B cell (primary cell): ENCODE measurements around the gene PGLYRP1. TPM values are rescaled to one million over a fixed set of nuclear protein-coding genes. Genes with fewer than 3 reads are reported as not detected.

ENCODE experiments used
- ATAC-seq: fragments of 200-7000 bp; cut with Tn5 transposase; one replicate; pipeline ENCODE4 v1.10.0; 2021; ENCODE audit warnings: low read depth, mild to moderate bottlenecking, moderate number of reproducible peaks, moderate library complexity
- CTCF ChIA-PET: fragments of 350-600 bp; sonication (Branson Sonifier 250); formaldehyde crosslinking; loops from one replicate; lab custom pipeline; 2021; ENCODE audit warnings: antibody characterized with exemption, inconsistent platforms; lab: Charles Lee
- POLR2A ChIA-PET: fragments of 350-600 bp; sonication (Branson Sonifier 250); formaldehyde crosslinking; loops from one replicate; lab custom pipeline; 2021; ENCODE audit warnings: antibody characterized with exemption; lab: Charles Lee
- DNase-seq: peaks from one replicate; pipeline ENCODE4 v3.0.0; 2013
- H2AFZ ChIP-seq: 2 replicates; pipeline ENCODE4 v1.6.1; 2012; ENCODE audit warnings: mild to moderate bottlenecking, low read depth, low read length; ENCODE audit not compliant: insufficient read depth, poor library complexity, severe bottlenecking
- H3K27ac ChIP-seq, 2 donors: 1 replicate in 1 of 2; 2 replicates in 1 of 2; pipeline ENCODE4 v1.5.1; 2012 to 2013; ENCODE audit warnings: low read length in 2 of 2, mild to moderate bottlenecking in 2 of 2, moderate library complexity in 1 of 2
- H3K27me3 ChIP-seq, 4 experiments: fragments of 200-600 bp in 1 of 4; sonication (generic) in 1 of 4; replicated peaks in 1 of 4; 1 replicate in 2 of 4; 2 replicates in 2 of 4; pipeline versions ENCODE4 v1.6.1 to v1.7.0; 2013 to 2016; ENCODE audit warnings: low read length in 3 of 4, mild to moderate bottlenecking in 2 of 4, mixed read lengths in 1 of 4, moderate library complexity in 1 of 4; ENCODE audit not compliant: insufficient read depth in 4 of 4, control insufficient read depth in 3 of 4; ENCODE audit errors: control extremely low read depth in 1 of 4
- H3K36me3 ChIP-seq, 2 experiments: replicated peaks in 1 of 2; 1 replicate in 1 of 2; 2 replicates in 1 of 2; pipeline versions ENCODE4 v1.6.1 to v1.7.1; 2013; ENCODE audit warnings: low read length in 1 of 2; ENCODE audit not compliant: insufficient read depth in 2 of 2, control insufficient read depth in 1 of 2; ENCODE audit errors: control extremely low read depth in 1 of 2, extremely low read depth in 1 of 2
- H3K4me1 ChIP-seq, 2 donors: fragments of 200-600 bp in 1 of 2; sonication (generic) in 1 of 2; 1 replicate in 1 of 2; 2 replicates in 1 of 2; pipeline versions ENCODE4 v1.5.1 to v1.6.1; 2013 to 2017; ENCODE audit warnings: low read length in 2 of 2; ENCODE audit not compliant: control insufficient read depth in 2 of 2, insufficient read depth in 2 of 2
- H3K4me2 ChIP-seq: replicated peaks from 2 replicates; pipeline ENCODE3; 2012; ENCODE audit warnings: mild to moderate bottlenecking, low read depth, low read length; ENCODE audit not compliant: poor library complexity, severe bottlenecking
- H3K4me3 ChIP-seq, 5 experiments: fragments of 200-600 bp in 1 of 5; sonication (generic) in 1 of 5; 1 replicate in 3 of 5; 2 replicates in 2 of 5; pipeline versions ENCODE4 v1.5.1 to v1.7.0; 2011 to 2016; ENCODE audit warnings: low read length in 4 of 5, mild to moderate bottlenecking in 4 of 5, low read depth in 2 of 5, control low read depth in 1 of 5, moderate library complexity in 1 of 5; ENCODE audit not compliant: insufficient read depth in 1 of 5; ENCODE audit errors: control extremely low read depth in 1 of 5, extremely low read depth in 1 of 5
- H3K79me2 ChIP-seq: fragments of 200-600 bp; sonication (generic); one replicate; pipeline ENCODE4 v1.6.0; 2016; ENCODE audit warnings: low read length; ENCODE audit not compliant: control insufficient read depth, insufficient read depth
- H3K9ac ChIP-seq: fragments of 200-600 bp; sonication (generic); 2 replicates; pipeline ENCODE4 v1.6.1; 2017; ENCODE audit warnings: mild to moderate bottlenecking, low read length, moderate library complexity
- H3K9me3 ChIP-seq, 3 donors: one replicate each; pipeline versions ENCODE4 v1.6.1 to v1.7.1; 2013; ENCODE audit warnings: low read length in 2 of 3; ENCODE audit not compliant: control insufficient read depth in 2 of 3, insufficient read depth in 1 of 3; ENCODE audit errors: control extremely low read depth in 1 of 3
- H4K20me1 ChIP-seq: 2 replicates; pipeline ENCODE4 v1.6.0; 2012; ENCODE audit warnings: mild to moderate bottlenecking, low read length; ENCODE audit not compliant: insufficient read depth, control insufficient read depth, poor library complexity, severe bottlenecking
- H3K27ac Mint-ChIP-seq: one replicate; pipeline ENCODE4 v1.8.0; 2021; ENCODE audit warnings: mixed read lengths
- H3K27me3 Mint-ChIP-seq: one replicate; pipeline ENCODE4 v1.8.0; 2021; ENCODE audit warnings: mixed read lengths
- H3K4me1 Mint-ChIP-seq: one replicate; pipeline ENCODE4 v1.8.0; 2021; ENCODE audit warnings: mixed read lengths
- H3K4me3 Mint-ChIP-seq: one replicate; pipeline ENCODE4 v1.8.0; 2021; ENCODE audit warnings: mixed read lengths
- H3K9me3 Mint-ChIP-seq: one replicate; pipeline ENCODE4 v1.8.0; 2022; ENCODE audit warnings: mixed read lengths; ENCODE audit not compliant: insufficient read depth
- EZH2 ChIP-seq: IDR thresholded peaks from 2 replicates; pipeline ENCODE4 v1.6.1; 2012; ENCODE audit warnings: borderline replicate concordance, low read depth, mild to moderate bottlenecking, moderate library complexity, low read length; ENCODE audit not compliant: insufficient read depth, poor library complexity, severe bottlenecking
- WGBS: methylation state at CpG from one replicate; pipeline ENCODE4 v1.1.5; 2013; ENCODE audit warnings: missing lambda C conversion rate; ENCODE audit not compliant: insufficient coverage; 5-methylcytosine and 5-hydroxymethylcytosine counted together
- intact Hi-C: fragments of 100-400 bp; cut with micrococcal nuclease; formaldehyde crosslinking; loops from one replicate; pipeline ENCODE4 v1.10.0; 2022
- polyA plus RNA-seq: library from polyadenylated mRNA; depleted of rRNA; stranded (reverse); fragments of >200 nt; gene quantifications from 2 replicates; pipeline ENCODE4 v1.2.3, GENCODE V29; 2012
- total RNA-seq, 2 donors: library from RNA; stranded (reverse); fragments of 120-200 nt in 1 of 2; gene quantifications; 1 replicate in 1 of 2; 2 replicates in 1 of 2; pipeline versions ENCODE4 v1.2.3 to v1.2.4, GENCODE V29; 2013 to 2022
- TF ChIP-seq, protein P1 (sequence below): fragments of 200-600 bp; IDR thresholded peaks from one replicate; pipeline ENCODE4 v1.8.0; 2022; ENCODE audit warnings: antibody characterized with exemption, mild to moderate bottlenecking

Gene PGLYRP1
- total and polyA plus RNA-seq, 2 donors (not counting 1 experiment from before 2014, with no cell fraction given), result not detected

DNA sequence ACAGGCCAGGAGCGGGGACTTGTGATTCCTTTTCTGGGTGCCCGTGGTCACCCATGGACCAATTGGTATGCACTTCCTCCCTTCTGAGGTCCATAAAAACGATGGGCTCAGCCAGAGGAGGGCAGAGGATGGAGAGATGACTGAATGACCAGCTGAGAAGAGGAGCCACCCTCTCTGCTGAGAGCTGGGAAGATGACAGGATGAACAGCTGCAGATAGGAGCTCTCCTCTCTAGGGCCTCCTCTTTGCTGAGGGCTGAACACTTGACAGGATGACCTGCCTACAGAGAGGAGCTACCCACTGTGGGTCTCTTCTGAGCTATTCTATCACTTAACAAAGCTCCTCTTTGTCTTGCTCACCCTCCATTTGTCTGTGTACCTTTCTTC lies 13.9 kb upstream of the PGLYRP1 start:
- Histone ChIP-seq H3K4me2 (no peak overlapping the region), H3K4me3 (no peak overlapping the region), H3K9ac (no peak overlapping the region), H2AFZ (no peak overlapping the region), H4K20me1 (no peaks in the 10 kb centered on the region), H3K9me3 (peaks cover 0 to 19% (median 0%) of the 10 kb centered on the region in 3 donors), H3K79me2 (no peaks in the 10 kb centered on the region), H3K4me1 (no peaks in the 10 kb centered on the region), H3K27me3 (peaks cover 0 to 11% (median 6%) of the 10 kb centered on the region in 4 experiments), H3K36me3 (no peaks in the 10 kb centered on the region), H3K27ac (no peak overlapping the region)
- POLR2A ChIA-PET, result no interaction called here
- no peak overlapping the region for H3K4me3 Mint-ChIP-seq
- ATAC-seq (no peak), DNase-seq (no peak)
- TF ChIP-seq, protein P1, sequence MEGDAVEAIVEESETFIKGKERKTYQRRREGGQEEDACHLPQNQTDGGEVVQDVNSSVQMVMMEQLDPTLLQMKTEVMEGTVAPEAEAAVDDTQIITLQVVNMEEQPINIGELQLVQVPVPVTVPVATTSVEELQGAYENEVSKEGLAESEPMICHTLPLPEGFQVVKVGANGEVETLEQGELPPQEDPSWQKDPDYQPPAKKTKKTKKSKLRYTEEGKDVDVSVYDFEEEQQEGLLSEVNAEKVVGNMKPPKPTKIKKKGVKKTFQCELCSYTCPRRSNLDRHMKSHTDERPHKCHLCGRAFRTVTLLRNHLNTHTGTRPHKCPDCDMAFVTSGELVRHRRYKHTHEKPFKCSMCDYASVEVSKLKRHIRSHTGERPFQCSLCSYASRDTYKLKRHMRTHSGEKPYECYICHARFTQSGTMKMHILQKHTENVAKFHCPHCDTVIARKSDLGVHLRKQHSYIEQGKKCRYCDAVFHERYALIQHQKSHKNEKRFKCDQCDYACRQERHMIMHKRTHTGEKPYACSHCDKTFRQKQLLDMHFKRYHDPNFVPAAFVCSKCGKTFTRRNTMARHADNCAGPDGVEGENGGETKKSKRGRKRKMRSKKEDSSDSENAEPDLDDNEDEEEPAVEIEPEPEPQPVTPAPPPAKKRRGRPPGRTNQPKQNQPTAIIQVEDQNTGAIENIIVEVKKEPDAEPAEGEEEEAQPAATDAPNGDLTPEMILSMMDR, result no peak
- TF ChIP-seq EZH2, result no peak
- 79% methylated on average over 2 of the region's 3 CpGs for WGBS
- intact Hi-C loops, result no loop called here
- no peaks in the 10 kb centered on the region for H3K4me1 Mint-ChIP-seq
- peaks cover 35% of the 10 kb centered on the region for H3K27me3 Mint-ChIP-seq
- H3K9me3 Mint-ChIP-seq, result no peaks in the 10 kb centered on the region
- no peak overlapping the region for H3K27ac Mint-ChIP-seq
- CTCF ChIA-PET, result interaction anchor here (1.2 to 1.6 kb wide), 2 partner anchors 8 to 10 kb away, joined by 3 to 5 read pairs; no protein-coding TSS in a partner anchor

DNA sequence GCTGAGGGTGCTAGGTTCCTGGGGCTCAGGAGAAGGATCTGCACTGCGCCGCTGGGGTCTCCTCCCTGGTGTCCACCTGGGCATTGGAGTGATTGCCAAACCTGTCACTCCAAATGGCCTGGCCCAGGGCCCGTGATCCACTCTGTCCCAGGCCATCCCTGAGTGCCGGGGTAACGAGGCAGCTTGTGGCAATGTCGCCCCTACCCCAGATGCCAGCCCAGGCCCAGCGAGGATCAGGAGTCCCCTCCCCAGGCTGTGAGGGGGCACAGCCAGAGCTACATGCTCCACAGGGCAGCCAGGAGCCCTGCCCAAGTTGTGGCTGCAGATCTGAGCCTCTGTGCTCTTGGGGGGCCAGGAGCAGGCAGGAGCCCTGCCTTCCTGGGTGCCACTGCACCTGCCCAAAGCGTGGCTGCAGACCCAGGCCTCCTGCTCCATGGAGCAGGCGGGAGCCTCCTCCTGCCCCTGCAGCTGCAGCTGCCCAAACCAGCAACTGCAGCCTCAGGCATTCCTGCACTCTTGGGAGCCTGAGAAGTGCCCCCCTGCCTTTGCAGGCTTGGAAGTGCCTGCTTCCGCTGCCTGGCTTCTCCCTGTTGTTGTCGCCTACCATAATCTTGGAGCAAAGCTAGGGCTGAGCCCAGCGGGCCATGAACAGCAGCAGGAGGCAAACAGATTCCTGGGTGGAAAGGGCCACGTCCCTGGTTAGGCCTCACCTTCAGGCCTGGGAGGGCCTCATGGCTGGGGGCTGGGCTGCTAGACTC lies 13.3 kb upstream of the PGLYRP1 start:
- TF ChIP-seq, protein P1, result no peak
- TF ChIP-seq EZH2, result no peak
- H3K9me3 Mint-ChIP-seq, result no peaks in the 10 kb centered on the region
- Histone ChIP-seq H3K4me2 (no peak overlapping the region), H3K79me2 (no peaks in the 10 kb centered on the region), H3K4me1 (no peaks in the 10 kb centered on the region), H3K9me3 (peaks cover 0 to 19% (median 0%) of the 10 kb centered on the region in 3 donors), H3K27me3 (peaks cover 0 to 9% (median 5%) of the 10 kb centered on the region in 4 experiments), H3K36me3 (no peaks in the 10 kb centered on the region), H2AFZ (no peak overlapping the region), H3K4me3 (no peak overlapping the region), H3K9ac (no peak overlapping the region), H4K20me1 (no peaks in the 10 kb centered on the region), H3K27ac (no peak overlapping the region)
- no peak for DNase-seq
- ChIA-PET POLR2A (no interaction called here), CTCF (interaction anchor here (1.6 kb wide), 1 partner anchor 10 kb away, joined by 3 read pairs; no protein-coding TSS in a partner anchor)
- intact Hi-C loops, result no loop called here
- peaks cover 36% of the 10 kb centered on the region for H3K27me3 Mint-ChIP-seq
- no peak for ATAC-seq
- H3K27ac Mint-ChIP-seq, result no peak overlapping the region
- no peak overlapping the region for H3K4me3 Mint-ChIP-seq
- H3K4me1 Mint-ChIP-seq, result no peaks in the 10 kb centered on the region
- 85% methylated on average over 13 of the region's 13 CpGs for WGBS
